ENCODE measurements around the gene GPX7. TPM values are rescaled to one million over a fixed set of nuclear protein-coding genes. Genes with fewer than 3 reads are reported as not detected.
A peak's percentile ranks its signal among the peaks of the same experiment; 100 is the strongest.

The GPX7 gene
- total RNA-seq, 2 donors from 2014 or later, result 12.0 to 17.6 TPM

- TF ChIP-seq CTCF (IDR thresholded peaks at IDR 0.05), result no peak
Observed at GRCh38 chr1:52599236-52599635, 2.9 kb upstream of the GPX7 start.

GRCh38 chr1:52600533-52601179, 1.5 kb upstream of the GPX7 start:
- Histone ChIP-seq H3K4me3 (no peak overlapping the region), H3K36me3 (no peaks in the 10 kb centered on the region), H3K4me1 (peaks cover 0 to 30% of the 10 kb centered on the region in 2 donors), H3K9me3 (no peaks in the 10 kb centered on the region), H3K27me3 (no peaks in the 10 kb centered on the region), H3K27ac (no peak overlapping the region)
- no peak for DNase-seq (ENCODE audit: low spot score)
- no peak for TF ChIP-seq CTCF (IDR thresholded peaks at IDR 0.05)

More at GRCh38 chr1:52599236-52599635, 2.9 kb upstream of the GPX7 start:
- no peaks in the 10 kb centered on the region for H3K36me3 ChIP-seq
- H3K4me1 ChIP-seq, result peaks cover 0 to 27% of the 10 kb centered on the region in 2 donors
- no peaks in the 10 kb centered on the region for H3K9me3 ChIP-seq
- no peaks in the 10 kb centered on the region for H3K27me3 ChIP-seq
- no peak overlapping the region for H3K4me3 ChIP-seq
- no peak overlapping the region for H3K27ac ChIP-seq
- no peak for DNase-seq (ENCODE audit: low spot score)

- Histone ChIP-seq H3K9me3 (no peaks in the 10 kb centered on the region), H3K27me3 (no peaks in the 10 kb centered on the region), H3K27ac (peak overlapping the region; percentile 87 to 88), H3K4me1 (peaks cover 0 to 30% of the 10 kb centered on the region in 2 donors), H3K4me3 (peak overlapping the region in 1 of 2 donors; percentile 66), H3K36me3 (no peaks in the 10 kb centered on the region)
- DNase-seq (ENCODE audit: low spot score), result no peak
- TF ChIP-seq CTCF (IDR thresholded peaks at IDR 0.05), result no peak
Observed at GRCh38 chr1:52601519-52601918, 652 bp upstream of the GPX7 start.

- H3K4me3 ChIP-seq, result peak overlapping the region; percentile 44 to 66
- DNase-seq (ENCODE audit: low spot score), result no peak
- no peaks in the 10 kb centered on the region for H3K27me3 ChIP-seq
- peaks cover 7% of the 10 kb centered on the region for H3K36me3 ChIP-seq
- peak overlapping the region; percentile 87 to 88 for H3K27ac ChIP-seq
- H3K4me1 ChIP-seq, result peaks cover 0 to 30% of the 10 kb centered on the region in 2 donors
- no peaks in the 10 kb centered on the region for H3K9me3 ChIP-seq
- no peak for TF ChIP-seq CTCF (IDR thresholded peaks at IDR 0.05)
Observed at GRCh38 chr1:52602856-52603600, 857 bp downstream of the GPX7 start.

- no peaks in the 10 kb centered on the region for H3K9me3 ChIP-seq
- TF ChIP-seq CTCF (IDR thresholded peaks at IDR 0.05), result no peak
- H3K4me3 ChIP-seq, result no peak overlapping the region
- peaks cover 0 to 30% of the 10 kb centered on the region in 2 donors for H3K4me1 ChIP-seq
- no peaks in the 10 kb centered on the region for H3K27me3 ChIP-seq
- peaks cover 7% of the 10 kb centered on the region for H3K36me3 ChIP-seq
- no peak for DNase-seq (ENCODE audit: low spot score)
- H3K27ac ChIP-seq, result peak overlapping the region; percentile 87 to 88
Observed at GRCh38 chr1:52603630-52604029, 1.5 kb downstream of the GPX7 start.

Measured in right atrium auricular region (tissue), 2 donors.